IPS-18a (cell line): ENCODE data around the gene ARHGEF7.

Experiments
- H3K27ac ChIP-seq: one replicate; pipeline ENCODE4 v1.5.1; 2013; ENCODE audit warnings: low read length
- H3K27me3 ChIP-seq: one replicate; pipeline ENCODE4 v1.6.1; 2013; ENCODE audit warnings: mild to moderate bottlenecking, low read length; ENCODE audit not compliant: control insufficient read depth, insufficient read depth
- H3K36me3 ChIP-seq: one replicate; pipeline ENCODE4 v1.6.1; 2013; ENCODE audit warnings: low read depth, low read length; ENCODE audit not compliant: control insufficient read depth
- H3K4me1 ChIP-seq: one replicate; pipeline ENCODE4 v1.6.1; 2013; ENCODE audit warnings: low read depth, low read length; ENCODE audit not compliant: control insufficient read depth
- H3K4me3 ChIP-seq: one replicate; pipeline ENCODE4 v1.5.1; 2013; ENCODE audit warnings: low read length
- H3K9ac ChIP-seq: one replicate; pipeline ENCODE4 v1.6.1; 2013; ENCODE audit warnings: mild to moderate bottlenecking, low read length, moderate library complexity
- H3K9me3 ChIP-seq: one replicate; pipeline ENCODE4 v1.6.1; 2013; ENCODE audit warnings: low read depth, low read length; ENCODE audit not compliant: control insufficient read depth

The ARHGEF7 gene

GRCh38 chr13:111289251-111289650 is 174.1 kb downstream of the ARHGEF7 start:
- no peak overlapping the region for H3K9ac ChIP-seq
- H3K27me3 ChIP-seq: no peaks in the 10 kb centered on the region
- H3K36me3 ChIP-seq: peaks cover 59% of the 10 kb centered on the region
- H3K4me3 ChIP-seq: no peak overlapping the region
- H3K27ac ChIP-seq: no peak overlapping the region
- H3K4me1 ChIP-seq: no peaks in the 10 kb centered on the region
- H3K9me3 ChIP-seq: no peaks in the 10 kb centered on the region

- H3K9ac ChIP-seq: no peak overlapping the region
- no peaks in the 10 kb centered on the region for H3K9me3 ChIP-seq
- H3K4me1 ChIP-seq: no peaks in the 10 kb centered on the region
- H3K27me3 ChIP-seq: no peaks in the 10 kb centered on the region
- peaks cover 45% of the 10 kb centered on the region for H3K36me3 ChIP-seq
- no peak overlapping the region for H3K27ac ChIP-seq
- no peak overlapping the region for H3K4me3 ChIP-seq
Measured at GRCh38 chr13:111291908-111292307, 176.8 kb downstream of the ARHGEF7 start.

GRCh38 chr13:111292710-111293485 is 177.8 kb downstream of the ARHGEF7 start:
- Histone ChIP-seq H3K27ac (no peak overlapping the region), H3K4me1 (no peaks in the 10 kb centered on the region), H3K9ac (no peak overlapping the region), H3K36me3 (peaks cover 39% of the 10 kb centered on the region), H3K27me3 (no peaks in the 10 kb centered on the region), H3K9me3 (no peaks in the 10 kb centered on the region), H3K4me3 (no peak overlapping the region)

DNA sequence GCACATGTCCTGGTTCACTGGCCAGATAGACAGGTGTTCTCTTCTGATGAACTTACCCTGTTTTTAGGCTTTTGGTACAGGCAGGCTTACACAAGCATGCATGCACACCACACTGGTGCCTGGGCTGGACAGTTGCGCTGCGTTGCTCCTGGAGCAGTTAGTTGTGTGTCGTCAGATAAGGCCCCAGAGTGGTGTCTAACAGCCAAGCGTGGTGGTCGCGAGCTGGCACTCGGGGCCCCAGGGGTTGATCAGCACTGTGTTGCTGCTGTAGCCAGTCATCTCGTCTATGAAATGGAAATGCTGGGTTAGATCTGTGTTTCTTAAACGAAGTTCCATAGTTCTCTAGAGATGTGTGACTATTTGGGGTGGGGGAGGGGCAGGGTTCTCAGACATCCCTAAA is 180.8 kb downstream of the ARHGEF7 start:
- Histone ChIP-seq H3K36me3 (peaks cover 28% of the 10 kb centered on the region), H3K9me3 (no peaks in the 10 kb centered on the region), H3K4me1 (no peaks in the 10 kb centered on the region), H3K27ac (no peak overlapping the region), H3K27me3 (no peaks in the 10 kb centered on the region), H3K4me3 (no peak overlapping the region), H3K9ac (no peak overlapping the region)

DNA sequence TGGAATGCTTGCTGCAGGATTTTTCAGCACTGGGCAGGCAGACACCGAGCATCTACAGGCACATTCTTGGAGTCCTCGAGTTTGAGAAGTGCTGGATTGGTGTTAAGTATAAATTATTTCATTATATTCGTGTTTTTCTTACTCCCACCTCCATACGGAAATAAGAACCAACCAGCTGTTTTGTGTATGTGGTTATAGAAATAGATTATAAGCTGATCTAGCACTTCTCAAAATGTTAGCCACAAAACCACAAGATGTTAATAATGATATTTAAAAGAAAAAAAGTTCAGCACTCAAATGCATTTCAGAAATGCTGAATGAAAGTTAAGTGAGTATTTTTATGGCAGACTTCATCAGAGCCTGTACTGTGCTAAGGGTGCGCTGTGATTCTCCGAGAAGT is 181.3 kb downstream of the ARHGEF7 start:
- no peak overlapping the region for H3K4me3 ChIP-seq
- no peak overlapping the region for H3K27ac ChIP-seq
- H3K4me1 ChIP-seq: no peaks in the 10 kb centered on the region
- H3K36me3 ChIP-seq: peaks cover 26% of the 10 kb centered on the region
- H3K9ac ChIP-seq: no peak overlapping the region
- no peaks in the 10 kb centered on the region for H3K9me3 ChIP-seq
- H3K27me3 ChIP-seq: no peaks in the 10 kb centered on the region

DNA sequence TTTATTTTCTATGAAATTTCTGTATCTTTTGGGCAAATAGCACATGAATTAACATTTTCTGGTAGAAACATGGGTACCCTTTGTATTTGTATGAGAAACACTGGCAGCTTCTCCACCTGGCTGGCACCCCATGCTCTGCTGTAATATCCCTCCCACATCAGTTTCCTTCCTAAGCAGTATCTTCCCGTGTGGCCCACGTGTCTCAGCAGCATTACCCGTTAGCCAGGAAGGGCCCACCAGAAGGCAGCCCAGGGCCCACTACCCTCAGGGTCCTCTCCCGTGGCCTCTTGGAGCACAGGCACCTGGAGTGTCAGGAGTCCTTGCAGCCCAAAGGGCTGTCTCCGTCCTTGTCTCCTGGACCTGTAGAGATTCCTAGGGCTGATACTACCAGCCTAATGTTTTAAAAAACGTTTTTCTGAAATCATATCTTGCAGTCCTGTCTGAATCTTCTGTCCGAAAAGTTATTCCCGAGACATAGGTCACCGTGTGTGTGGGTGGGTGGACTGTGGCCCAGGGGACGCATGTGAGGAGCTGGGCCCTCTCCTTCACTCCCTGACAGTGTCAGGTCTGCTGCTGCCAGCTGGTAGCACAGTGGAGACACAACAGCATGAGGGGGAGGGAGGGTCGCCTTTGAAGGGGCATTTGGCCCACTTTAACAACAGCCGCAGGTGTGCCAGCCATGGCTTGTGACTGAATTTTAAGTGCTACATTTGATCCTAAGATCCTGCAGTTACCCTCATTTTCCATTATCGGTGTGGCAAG is 183.3 kb downstream of the ARHGEF7 start:
- Histone ChIP-seq H3K4me3 (no peak overlapping the region), H3K27me3 (no peaks in the 10 kb centered on the region), H3K9me3 (no peaks in the 10 kb centered on the region), H3K27ac (no peak overlapping the region), H3K36me3 (peaks cover 31% of the 10 kb centered on the region), H3K4me1 (no peaks in the 10 kb centered on the region), H3K9ac (no peak overlapping the region)

DNA sequence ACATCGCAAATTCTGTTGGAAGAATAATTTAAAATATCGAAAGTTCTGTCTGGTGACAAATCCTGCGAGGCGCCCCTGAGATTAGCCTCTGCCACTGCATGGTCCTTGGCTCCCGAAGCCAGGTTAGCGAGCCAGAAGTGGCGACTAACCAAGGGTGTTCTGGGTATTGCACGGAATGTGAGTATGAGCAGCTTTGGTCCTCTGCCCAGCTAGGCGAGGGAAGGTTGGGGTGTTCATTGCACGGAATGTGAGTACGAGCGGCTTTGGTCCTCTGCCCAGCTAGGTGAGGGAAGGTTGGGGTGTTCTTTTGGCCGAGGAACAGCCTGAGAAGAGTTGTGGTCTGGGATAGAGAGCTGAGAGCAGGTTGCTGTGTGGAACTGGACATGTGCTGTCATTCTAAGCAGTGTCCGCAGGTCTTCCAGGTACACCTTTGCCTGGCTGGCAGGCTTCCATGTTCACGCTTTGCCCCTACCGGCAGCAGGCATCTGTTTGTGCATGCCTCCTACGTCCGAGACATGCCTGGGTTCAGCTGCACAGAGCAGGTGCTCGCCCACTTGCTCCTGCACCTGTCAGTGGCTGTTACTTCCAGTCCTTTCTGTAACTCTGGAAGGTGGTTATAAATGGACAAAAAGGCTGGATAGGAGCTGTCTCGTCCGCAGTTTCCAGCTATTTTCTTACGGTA is 187.1 kb downstream of the ARHGEF7 start:
- peaks cover 53% of the 10 kb centered on the region for H3K36me3 ChIP-seq
- no peaks in the 10 kb centered on the region for H3K27me3 ChIP-seq
- H3K27ac ChIP-seq: no peak overlapping the region
- no peak overlapping the region for H3K4me3 ChIP-seq
- no peak overlapping the region for H3K9ac ChIP-seq
- H3K9me3 ChIP-seq: no peaks in the 10 kb centered on the region
- H3K4me1 ChIP-seq: no peaks in the 10 kb centered on the region

DNA sequence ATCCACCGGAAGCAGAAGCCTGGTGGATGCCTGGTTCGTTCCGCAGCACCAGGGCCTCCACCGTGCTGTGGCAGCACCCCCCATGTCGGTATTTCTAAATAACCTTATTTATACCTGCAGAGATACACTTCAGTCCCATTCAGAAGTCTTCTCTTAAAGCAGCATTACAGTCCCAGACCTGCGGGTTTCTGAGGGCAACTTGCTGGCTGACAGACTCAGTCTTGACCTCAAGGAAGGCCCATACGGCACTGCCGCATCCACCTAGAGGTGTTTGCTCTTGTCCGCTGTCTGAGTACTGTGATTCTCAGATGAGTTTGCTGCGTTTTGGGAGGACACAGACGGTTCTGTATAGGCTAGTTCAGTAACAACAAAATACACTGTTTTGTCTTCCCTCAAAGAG is 188.4 kb downstream of the ARHGEF7 start:
- Histone ChIP-seq H3K9me3 (no peaks in the 10 kb centered on the region), H3K27ac (no peak overlapping the region), H3K27me3 (no peaks in the 10 kb centered on the region), H3K4me1 (no peaks in the 10 kb centered on the region), H3K4me3 (no peak overlapping the region), H3K9ac (no peak overlapping the region), H3K36me3 (peaks cover 48% of the 10 kb centered on the region)

- no peak overlapping the region for H3K4me3 ChIP-seq
- no peaks in the 10 kb centered on the region for H3K9me3 ChIP-seq
- no peaks in the 10 kb centered on the region for H3K27me3 ChIP-seq
- peaks cover 48% of the 10 kb centered on the region for H3K36me3 ChIP-seq
- no peak overlapping the region for H3K27ac ChIP-seq
- no peaks in the 10 kb centered on the region for H3K4me1 ChIP-seq
- no peak overlapping the region for H3K9ac ChIP-seq
Measured at GRCh38 chr13:111304041-111304544, 189.0 kb downstream of the ARHGEF7 start.

DNA sequence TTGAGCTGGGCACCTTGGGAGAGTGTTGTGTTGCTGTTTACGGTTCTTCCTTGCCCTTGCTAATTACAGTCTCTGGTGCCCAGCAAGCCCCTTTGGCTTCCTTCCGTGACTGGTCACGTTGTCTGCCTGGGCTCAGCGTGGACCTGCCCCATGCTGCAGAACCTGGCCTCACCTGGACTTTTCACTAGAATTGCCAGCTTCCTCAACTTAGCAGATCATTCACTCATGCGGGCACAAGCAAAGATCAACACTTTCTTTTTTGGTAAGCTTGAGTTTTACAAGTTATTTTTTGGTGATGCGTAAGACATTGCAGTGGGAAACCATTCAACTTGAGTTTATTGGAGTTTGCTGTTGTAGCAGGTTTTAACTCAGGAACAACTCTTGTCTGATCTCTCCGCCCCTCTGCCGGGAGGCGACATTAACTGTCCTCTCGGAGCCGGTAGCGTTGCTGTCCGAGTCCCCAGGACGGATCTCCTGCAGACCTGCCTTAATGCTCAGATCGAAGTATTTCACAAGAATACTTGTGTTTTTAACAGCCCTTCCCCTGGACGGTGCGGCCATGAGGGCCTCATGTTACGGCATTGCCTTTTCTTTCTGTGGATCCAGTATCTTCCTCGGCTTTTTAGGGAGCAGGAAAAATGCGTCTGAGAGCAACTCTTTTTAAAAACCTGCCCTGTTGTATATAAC is 189.6 kb downstream of the ARHGEF7 start:
- Histone ChIP-seq H3K27me3 (no peaks in the 10 kb centered on the region), H3K27ac (no peak overlapping the region), H3K4me3 (no peak overlapping the region), H3K36me3 (peaks cover 48% of the 10 kb centered on the region), H3K9ac (no peak overlapping the region), H3K9me3 (no peaks in the 10 kb centered on the region), H3K4me1 (no peaks in the 10 kb centered on the region)

DNA sequence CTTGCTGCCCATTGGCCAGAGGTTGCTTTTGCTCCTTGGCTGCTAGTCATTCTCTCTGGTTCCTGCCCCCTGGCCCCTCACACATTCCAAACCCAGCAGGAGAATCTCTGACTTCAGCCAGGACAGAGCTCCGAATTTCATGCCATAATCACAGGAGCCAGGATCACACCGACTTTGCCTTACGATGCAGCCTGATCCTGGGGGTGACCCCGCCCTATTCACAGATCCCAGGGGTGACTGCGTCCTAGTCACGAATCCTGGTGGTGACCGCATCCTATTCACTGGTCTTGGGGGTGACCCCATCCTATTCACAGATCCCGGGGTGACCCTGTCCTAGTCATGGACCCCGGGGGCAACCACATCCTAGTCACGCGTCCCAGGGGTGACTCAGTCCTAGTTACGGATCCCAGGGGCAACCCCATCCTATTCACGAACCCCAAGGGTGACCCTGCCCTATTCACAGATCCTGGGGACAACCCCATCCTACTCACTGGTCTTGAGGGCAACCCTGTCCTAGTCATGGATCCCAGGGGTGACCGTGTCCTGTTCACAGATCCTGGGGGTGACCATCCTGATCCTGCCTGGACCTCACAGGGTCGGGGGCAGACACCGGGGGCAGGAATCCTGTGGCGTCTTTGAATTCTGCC is 198.0 kb downstream of the ARHGEF7 start:
- no peaks in the 10 kb centered on the region for H3K27me3 ChIP-seq
- H3K9me3 ChIP-seq: no peaks in the 10 kb centered on the region
- no peak overlapping the region for H3K4me3 ChIP-seq
- H3K27ac ChIP-seq: no peak overlapping the region
- H3K9ac ChIP-seq: no peak overlapping the region
- no peaks in the 10 kb centered on the region for H3K4me1 ChIP-seq
- no peaks in the 10 kb centered on the region for H3K36me3 ChIP-seq
